Measurements from ENCODE around the gene ARHGAP28.
"Not testable (repeated sequence)": the region's sequence is repeated elsewhere in the genome, so short reads cannot be mapped to it uniquely, and the experiment has no call there.

Gene ARHGAP28

GRCh38 chr18:6775702-6776101 lies 46.2 kb downstream of the ARHGAP28 start:
- DNase-seq: no peak

GRCh38 chr18:6776188-6776587 lies 46.7 kb downstream of the ARHGAP28 start:
- DNase-seq: peak; percentile 93

GRCh38 chr18:6777509-6777908 lies 48.0 kb downstream of the ARHGAP28 start:
- no peak for DNase-seq

- DNase-seq: no peak
These were observed 49.1 kb downstream of the ARHGAP28 start for GRCh38 chr18:6778459-6779247.

GRCh38 chr18:6781142-6781714 lies 51.7 kb downstream of the ARHGAP28 start:
- no peak for DNase-seq

- DNase-seq: peak; percentile 68
These were observed 52.3 kb downstream of the ARHGAP28 start for GRCh38 chr18:6781796-6782195.

- no peak for DNase-seq
These were observed 53.3 kb downstream of the ARHGAP28 start for GRCh38 chr18:6782861-6783260.

- no peak for DNase-seq
These were observed 54.5 kb downstream of the ARHGAP28 start for GRCh38 chr18:6784046-6784445.

GRCh38 chr18:6785001-6785400 lies 55.5 kb downstream of the ARHGAP28 start:
- peak; percentile 48 for DNase-seq

GRCh38 chr18:6785411-6785810 lies 55.9 kb downstream of the ARHGAP28 start:
- DNase-seq: no peak

- no peak for DNase-seq
These were observed 62.9 kb downstream of the ARHGAP28 start for GRCh38 chr18:6792391-6792790.

- DNase-seq: no peak
These were observed 63.9 kb downstream of the ARHGAP28 start for GRCh38 chr18:6793455-6793854.

GRCh38 chr18:6793986-6794385 lies 64.5 kb downstream of the ARHGAP28 start:
- no peak for DNase-seq

- DNase-seq: peak; percentile 63
These were observed 65.8 kb downstream of the ARHGAP28 start for GRCh38 chr18:6795307-6795706.

GRCh38 chr18:6796511-6796910 lies 67.0 kb downstream of the ARHGAP28 start:
- no peak for DNase-seq

- DNase-seq: no peak
These were observed 67.7 kb downstream of the ARHGAP28 start for GRCh38 chr18:6797171-6797570.

GRCh38 chr18:6798896-6799295 lies 69.4 kb downstream of the ARHGAP28 start:
- no peak for DNase-seq

GRCh38 chr18:6800309-6800708 lies 70.8 kb downstream of the ARHGAP28 start:
- not testable (repeated sequence) for DNase-seq

GRCh38 chr18:6807515-6808257 lies 78.2 kb downstream of the ARHGAP28 start:
- no peak for DNase-seq

GRCh38 chr18:6810191-6810590 lies 80.7 kb downstream of the ARHGAP28 start:
- peak; percentile 5 for DNase-seq

GRCh38 chr18:6811816-6812215 lies 82.3 kb downstream of the ARHGAP28 start:
- DNase-seq: peak; percentile 54

GRCh38 chr18:6814882-6815425 lies 85.4 kb downstream of the ARHGAP28 start:
- DNase-seq: no peak

- DNase-seq: no peak
These were observed 86.6 kb downstream of the ARHGAP28 start for GRCh38 chr18:6816154-6816553.

Measured in fibroblast of skin of scalp (primary cell).